Skeletal muscle satellite cell (primary cell): Measurements from ENCODE around the gene FAM98B.

ENCODE experiments used
- H3K27me3 ChIP-seq: 2 replicates; pipeline ENCODE4 v1.7.0; 2013; ENCODE audit warnings: low read length; ENCODE audit not compliant: control insufficient read depth, insufficient read depth
- H3K36me3 ChIP-seq: 2 replicates; pipeline ENCODE4 v1.7.0; 2013; ENCODE audit warnings: mild to moderate bottlenecking, control low read depth, low read length; ENCODE audit not compliant: insufficient read depth
- H3K4me1 ChIP-seq: 2 replicates; pipeline ENCODE4 v1.7.0; 2013; ENCODE audit warnings: low read length; ENCODE audit not compliant: control insufficient read depth, insufficient read depth
- H3K4me2 ChIP-seq: 2 replicates; pipeline ENCODE4 v1.7.0; 2013; ENCODE audit warnings: mild to moderate bottlenecking, low read length
- H3K4me3 ChIP-seq: 2 replicates; pipeline ENCODE4 v1.7.0; 2013; ENCODE audit warnings: low read length
- H3K9ac ChIP-seq: 2 replicates; pipeline ENCODE4 v1.7.0; 2013; ENCODE audit warnings: mild to moderate bottlenecking, low read depth, low read length, moderate library complexity
- H3K9me3 ChIP-seq: replicated peaks from 2 replicates; pipeline ENCODE4 v1.7.0; 2013; ENCODE audit warnings: mild to moderate bottlenecking, control low read depth, low read length

The FAM98B gene

DNA sequence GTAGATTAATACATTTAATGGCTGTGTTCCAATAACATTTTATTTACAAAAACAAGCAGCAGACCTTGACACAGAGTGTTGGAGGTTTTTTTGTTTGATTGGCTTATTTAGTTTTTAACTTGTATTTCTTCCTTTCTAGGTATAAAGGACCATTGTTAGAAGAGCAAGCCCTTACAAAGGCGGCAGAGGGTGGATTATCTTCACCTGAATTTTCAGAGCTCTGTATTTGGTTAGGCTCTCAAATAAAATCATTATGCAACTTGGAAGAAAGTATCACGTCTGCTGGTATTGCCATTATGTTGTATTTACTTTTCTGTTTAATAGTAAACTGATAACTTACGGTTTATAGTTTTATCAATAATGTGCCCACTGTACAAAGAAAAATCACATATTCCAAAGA lies 10.0 kb downstream of the FAM98B start:
- Histone ChIP-seq H3K27me3 (no peaks in the 10 kb centered on the region), H3K4me3 (no peak overlapping the region), H3K9me3 (no peaks in the 10 kb centered on the region), H3K9ac (no peak overlapping the region), H3K36me3 (no peaks in the 10 kb centered on the region), H3K4me2 (no peak overlapping the region), H3K4me1 (peaks cover 10% of the 10 kb centered on the region)

DNA sequence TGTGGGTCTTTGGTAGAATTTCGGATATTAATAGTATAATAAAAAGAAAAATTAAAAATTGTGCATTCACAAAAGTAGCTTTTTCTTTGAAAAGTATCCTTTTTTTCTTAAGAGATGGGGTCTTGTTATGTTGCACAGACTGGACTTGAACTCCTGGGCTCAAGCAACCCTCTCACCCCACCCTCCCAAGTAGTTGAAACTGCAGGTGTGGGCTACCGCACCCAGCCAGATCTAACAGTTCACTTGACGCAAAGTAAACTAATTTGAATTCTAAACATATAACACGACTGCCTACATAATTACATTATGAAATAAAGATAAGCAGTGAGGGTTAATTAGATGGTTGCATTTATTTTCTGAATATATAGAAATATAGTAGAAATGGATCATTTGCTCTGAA lies 10.7 kb downstream of the FAM98B start:
- Histone ChIP-seq H3K4me2 (no peak overlapping the region), H3K9ac (no peak overlapping the region), H3K9me3 (no peaks in the 10 kb centered on the region), H3K4me1 (peaks cover 10% of the 10 kb centered on the region), H3K4me3 (no peak overlapping the region), H3K36me3 (no peaks in the 10 kb centered on the region), H3K27me3 (no peaks in the 10 kb centered on the region)

DNA sequence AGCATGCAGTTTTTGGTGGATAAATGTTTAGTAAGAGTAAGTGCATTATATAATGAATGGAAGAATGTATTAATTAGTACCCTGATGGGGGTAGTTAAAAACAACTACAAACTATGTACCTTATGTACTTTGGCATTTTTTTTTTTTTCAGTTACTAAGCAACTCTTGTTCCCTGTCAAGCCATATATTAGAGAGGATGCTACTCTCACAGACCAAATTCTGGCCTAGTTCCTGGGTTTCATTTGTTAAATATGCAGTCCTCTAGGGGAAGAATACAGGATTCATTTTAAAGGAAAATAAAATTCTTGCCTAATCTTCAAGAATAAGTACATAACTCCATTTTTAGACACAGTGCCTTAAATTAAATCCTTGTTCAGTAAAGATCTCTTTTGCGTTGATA lies 16.9 kb downstream of the FAM98B start:
- Histone ChIP-seq H3K4me1 (no peaks in the 10 kb centered on the region), H3K4me3 (no peak overlapping the region), H3K27me3 (no peaks in the 10 kb centered on the region), H3K36me3 (peaks cover 12% of the 10 kb centered on the region), H3K9me3 (no peaks in the 10 kb centered on the region), H3K4me2 (no peak overlapping the region), H3K9ac (no peak overlapping the region)

DNA sequence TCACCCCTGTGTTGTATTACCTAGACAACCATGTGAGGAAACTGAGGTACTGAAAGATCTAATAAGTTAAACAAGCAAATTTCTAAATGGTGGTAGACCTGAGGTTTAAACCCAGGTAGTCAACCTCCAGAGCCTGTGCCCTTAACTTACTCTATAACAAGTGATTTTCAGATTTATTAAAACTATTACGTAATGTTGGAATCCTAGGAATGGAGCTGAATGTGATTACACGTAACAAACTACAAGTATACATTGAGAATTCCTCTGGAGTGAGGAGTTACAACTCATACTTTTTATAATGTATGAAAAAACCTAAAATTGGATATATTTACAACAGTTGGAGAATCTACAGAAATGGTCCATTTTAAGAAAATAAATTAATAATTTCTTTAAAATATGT lies 18.0 kb downstream of the FAM98B start:
- Histone ChIP-seq H3K4me1 (no peaks in the 10 kb centered on the region), H3K4me2 (no peak overlapping the region), H3K4me3 (no peak overlapping the region), H3K9me3 (no peaks in the 10 kb centered on the region), H3K36me3 (peaks cover 12% of the 10 kb centered on the region), H3K9ac (no peak overlapping the region), H3K27me3 (no peaks in the 10 kb centered on the region)

DNA sequence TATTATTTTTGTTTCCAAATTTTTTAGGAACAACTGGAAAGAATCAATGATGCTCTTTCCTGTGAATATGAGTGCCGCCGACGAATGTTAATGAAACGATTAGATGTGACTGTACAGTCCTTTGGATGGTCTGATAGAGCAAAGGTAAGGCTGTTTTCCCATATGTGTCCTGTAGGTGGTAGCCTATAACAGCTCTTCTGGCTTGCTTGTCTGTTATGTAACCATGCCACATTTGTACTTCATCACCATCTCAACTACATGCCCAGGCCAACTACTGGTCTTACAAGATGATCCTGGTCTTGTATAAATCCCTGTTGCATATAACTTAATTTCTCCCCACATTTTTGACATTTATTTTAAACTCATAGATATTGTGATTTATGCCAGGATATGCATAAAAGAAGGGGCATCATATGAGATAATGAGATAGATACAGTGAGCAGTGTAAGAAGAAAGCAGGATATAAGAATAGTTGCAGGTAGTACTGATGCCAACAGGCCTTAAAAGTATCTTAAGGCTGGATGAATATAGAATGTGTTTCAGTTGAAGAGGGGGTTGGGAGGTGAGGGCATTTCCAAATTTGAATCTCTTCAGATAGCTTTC lies 20.3 kb downstream of the FAM98B start:
- Histone ChIP-seq H3K4me3 (no peak overlapping the region), H3K36me3 (peaks cover 12% of the 10 kb centered on the region), H3K27me3 (no peaks in the 10 kb centered on the region), H3K4me2 (no peak overlapping the region), H3K4me1 (peaks cover 4% of the 10 kb centered on the region), H3K9me3 (no peaks in the 10 kb centered on the region), H3K9ac (no peak overlapping the region)

DNA sequence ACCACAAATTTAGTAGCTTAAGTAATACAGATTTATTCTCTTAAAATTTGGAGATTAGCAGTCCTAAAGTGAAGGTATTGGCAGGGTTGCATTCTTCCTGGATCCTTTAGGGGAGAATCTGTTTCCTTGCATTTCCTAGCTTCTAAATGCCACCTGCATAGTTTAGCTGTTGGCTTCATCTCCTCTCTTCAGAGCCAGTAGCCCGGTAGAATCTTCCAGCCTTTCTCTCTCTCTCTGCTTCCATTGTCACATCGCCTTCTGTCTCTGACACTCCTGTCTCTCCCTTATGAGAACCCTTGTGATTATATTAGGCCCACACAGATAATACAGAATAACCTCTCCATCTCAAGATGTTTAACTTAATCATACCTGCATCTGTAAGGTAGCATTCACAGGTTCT lies 21.4 kb downstream of the FAM98B start:
- Histone ChIP-seq H3K36me3 (peaks cover 9% of the 10 kb centered on the region), H3K4me3 (no peak overlapping the region), H3K27me3 (no peaks in the 10 kb centered on the region), H3K4me2 (no peak overlapping the region), H3K4me1 (peaks cover 14% of the 10 kb centered on the region), H3K9ac (no peak overlapping the region), H3K9me3 (no peaks in the 10 kb centered on the region)

DNA sequence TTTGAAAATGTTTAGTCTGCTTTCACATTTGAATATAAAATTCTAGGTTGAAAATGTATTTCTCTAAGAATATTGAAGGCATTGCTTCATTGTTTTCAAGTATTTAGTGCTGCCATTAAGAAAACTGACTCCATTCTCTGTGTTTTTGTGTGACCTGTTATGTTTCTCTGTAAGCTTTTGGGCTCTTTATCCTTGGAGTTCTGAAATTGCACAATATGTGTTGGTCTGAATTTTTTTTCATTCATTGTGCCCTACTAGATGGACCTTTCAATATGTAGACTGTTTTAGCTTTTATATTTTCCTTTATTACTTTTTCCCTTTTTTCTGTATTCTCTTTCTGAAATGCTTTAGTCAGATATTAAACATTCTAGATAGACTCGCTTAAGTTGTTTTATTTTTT lies 22.2 kb downstream of the FAM98B start:
- Histone ChIP-seq H3K4me2 (no peak overlapping the region), H3K4me3 (no peak overlapping the region), H3K36me3 (peaks cover 7% of the 10 kb centered on the region), H3K27me3 (no peaks in the 10 kb centered on the region), H3K4me1 (peaks cover 15% of the 10 kb centered on the region), H3K9ac (no peak overlapping the region), H3K9me3 (no peaks in the 10 kb centered on the region)

DNA sequence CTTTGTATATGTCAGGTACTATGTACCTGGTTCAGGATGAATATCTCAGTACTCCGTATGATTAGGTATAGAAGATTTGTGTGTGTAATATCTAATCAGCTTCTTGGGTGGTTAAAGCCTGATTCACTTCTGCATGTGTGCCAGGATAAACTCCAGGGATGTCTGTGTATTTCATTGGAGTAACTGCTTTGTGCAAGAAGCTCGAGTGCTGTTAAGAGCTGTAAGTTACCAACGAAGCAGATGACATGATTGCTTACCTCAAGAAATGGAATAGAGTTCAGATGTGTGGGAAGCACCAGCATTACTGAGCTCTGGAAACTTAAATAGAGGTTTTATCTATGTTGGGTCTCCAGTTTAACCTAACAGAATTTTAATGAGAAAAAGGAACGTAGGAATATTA lies 23.7 kb downstream of the FAM98B start:
- Histone ChIP-seq H3K36me3 (peaks cover 18% of the 10 kb centered on the region), H3K9me3 (no peaks in the 10 kb centered on the region), H3K9ac (no peak overlapping the region), H3K4me3 (no peak overlapping the region), H3K4me1 (peaks cover 15% of the 10 kb centered on the region), H3K4me2 (no peak overlapping the region), H3K27me3 (no peaks in the 10 kb centered on the region)

DNA sequence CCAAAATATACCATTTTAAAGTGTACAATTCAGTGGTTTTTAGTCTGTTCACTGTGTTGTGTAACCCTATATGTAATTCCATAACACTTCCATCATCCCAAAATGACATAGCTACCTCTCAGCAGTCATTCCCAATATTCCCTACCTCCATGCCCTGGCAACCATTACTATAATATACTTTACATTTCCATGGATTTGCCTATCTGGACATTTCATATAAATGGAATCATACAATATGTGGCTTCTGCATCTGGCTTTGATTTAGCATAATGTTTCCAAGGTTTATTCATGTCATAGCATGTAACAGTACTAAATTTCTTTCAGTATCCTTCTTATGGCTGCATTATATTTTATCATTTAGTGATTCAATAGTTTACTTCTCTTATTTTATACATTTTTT lies 25.3 kb downstream of the FAM98B start:
- Histone ChIP-seq H3K4me1 (peaks cover 15% of the 10 kb centered on the region), H3K4me3 (no peak overlapping the region), H3K36me3 (peaks cover 18% of the 10 kb centered on the region), H3K9ac (no peak overlapping the region), H3K9me3 (no peaks in the 10 kb centered on the region), H3K4me2 (no peak overlapping the region), H3K27me3 (no peaks in the 10 kb centered on the region)

DNA sequence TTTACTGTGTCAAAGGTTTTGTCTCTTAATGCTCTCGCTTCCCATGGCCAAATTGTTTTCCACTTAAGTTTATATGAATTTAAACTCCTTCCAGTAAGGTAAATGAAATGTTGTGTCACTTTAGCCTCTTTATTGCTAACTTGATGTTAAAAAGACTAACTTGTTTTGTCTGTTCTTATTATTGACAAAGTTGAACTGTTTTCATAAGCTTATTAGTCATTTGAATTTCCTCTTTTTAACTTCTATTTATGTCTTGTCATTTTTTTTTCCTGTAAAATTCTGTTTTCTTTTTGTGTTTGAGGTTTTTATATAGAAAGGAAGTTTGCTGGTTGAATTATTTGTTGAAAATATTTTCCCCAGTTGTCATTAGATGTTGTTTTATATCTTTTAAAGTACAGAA lies 25.8 kb downstream of the FAM98B start:
- Histone ChIP-seq H3K9ac (no peak overlapping the region), H3K4me3 (no peak overlapping the region), H3K27me3 (no peaks in the 10 kb centered on the region), H3K4me1 (peaks cover 15% of the 10 kb centered on the region), H3K36me3 (peaks cover 13% of the 10 kb centered on the region), H3K9me3 (no peaks in the 10 kb centered on the region), H3K4me2 (peak overlapping the region; percentile 5)

DNA sequence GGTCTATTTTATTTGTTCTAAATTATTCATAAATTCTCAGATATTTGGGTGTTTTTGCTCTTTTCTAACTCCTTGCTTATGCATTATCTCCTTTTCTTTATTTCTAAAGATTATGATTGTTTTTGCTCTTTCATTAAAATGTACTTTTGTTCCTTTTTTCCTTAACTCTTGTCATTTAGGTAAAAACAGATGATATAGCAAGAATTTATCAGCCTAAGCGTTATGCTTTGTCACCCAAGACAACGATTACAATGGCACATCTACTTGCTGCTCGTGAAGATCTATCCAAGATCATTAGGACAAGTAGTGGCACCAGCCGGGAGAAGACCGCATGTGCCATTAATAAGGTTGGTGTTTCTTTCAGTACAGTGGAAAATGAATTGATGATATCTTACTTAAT lies 27.2 kb downstream of the FAM98B start:
- H3K27me3 ChIP-seq = no peaks in the 10 kb centered on the region
- H3K4me1 ChIP-seq = peaks cover 15% of the 10 kb centered on the region
- H3K4me2 ChIP-seq = no peak overlapping the region
- peaks cover 16% of the 10 kb centered on the region for H3K36me3 ChIP-seq
- no peaks in the 10 kb centered on the region for H3K9me3 ChIP-seq
- H3K4me3 ChIP-seq = no peak overlapping the region
- no peak overlapping the region for H3K9ac ChIP-seq

DNA sequence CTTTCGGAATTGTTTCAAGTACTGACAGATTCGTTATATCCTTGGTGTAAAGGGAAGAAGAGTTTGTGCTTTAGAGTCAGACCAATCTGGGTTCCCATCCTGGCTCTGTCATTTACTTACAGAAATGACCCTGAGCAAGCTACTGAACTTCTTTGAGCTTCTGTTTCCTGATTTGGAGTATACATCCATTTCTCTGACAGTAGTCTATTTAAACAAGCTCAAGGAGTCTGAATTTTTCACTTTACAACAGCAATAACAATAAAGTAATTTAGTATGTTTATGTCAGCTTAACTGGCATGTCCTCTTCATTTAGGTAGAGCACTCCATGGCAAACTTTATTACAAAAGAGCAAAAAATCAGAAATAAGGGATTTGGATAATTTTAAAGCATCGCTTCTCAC lies 27.8 kb downstream of the FAM98B start:
- H3K36me3 ChIP-seq = peaks cover 16% of the 10 kb centered on the region
- no peak overlapping the region for H3K9ac ChIP-seq
- H3K9me3 ChIP-seq = no peaks in the 10 kb centered on the region
- H3K27me3 ChIP-seq = no peaks in the 10 kb centered on the region
- H3K4me1 ChIP-seq = peaks cover 15% of the 10 kb centered on the region
- no peak overlapping the region for H3K4me3 ChIP-seq
- H3K4me2 ChIP-seq = no peak overlapping the region
